AG04450 (cell line): ENCODE data around the gene SPNS3. TPM values are rescaled to one million over a fixed set of nuclear protein-coding genes. Genes with fewer than 3 reads are reported as not detected.

Source experiments
- CTCF ChIA-PET: fragments of 300-600, 350-600 bp; formaldehyde crosslinking; extraction: SDS; loops from one replicate; lab custom pipeline; 2022; ENCODE audit warnings: antibody characterized with exemption, inconsistent platforms; lab: Charles Lee
- POLR2A ChIA-PET: fragments of 350-600 bp; formaldehyde crosslinking; extraction: SDS; loops from one replicate; lab custom pipeline; 2021; ENCODE audit warnings: antibody characterized with exemption, inconsistent platforms; lab: Yijun Ruan, JAX
- DNase-seq: peaks from one replicate; pipeline ENCODE4 v3.0.0-alpha.2; 2011; ENCODE audit warnings: low read depth, low spot score
- H3K27ac ChIP-seq: one replicate; pipeline ENCODE4 v1.5.1; 2012; ENCODE audit warnings: low read depth, low read length, control low read depth
- H3K27me3 ChIP-seq: one replicate; pipeline ENCODE4 v1.6.0; 2012; ENCODE audit warnings: low read length; ENCODE audit not compliant: control insufficient read depth, insufficient read depth
- H3K4me3 ChIP-seq: 2 replicates; pipeline ENCODE4 v1.5.1; 2011; ENCODE audit warnings: mild to moderate bottlenecking, low read depth, low read length, control low read depth
- H3K9me3 ChIP-seq: 2 replicates; pipeline ENCODE4 v1.5.1; 2012; ENCODE audit warnings: low read length; ENCODE audit not compliant: control insufficient read depth, insufficient read depth
- polyA plus RNA-seq: library from polyadenylated mRNA; depleted of rRNA; stranded (reverse); fragments of >200 nt; gene quantifications from 2 replicates; pipeline ENCODE4 v1.2.3, GENCODE V29; 2011
- TF ChIP-seq, protein P1 (sequence below): IDR thresholded peaks from 2 replicates; pipeline ENCODE4 v1.5.1; 2011; ENCODE audit warnings: low read depth, low read length, control low read depth, inconsistent platforms

Gene SPNS3
- polyA plus RNA-seq, 1 experiment: not detected

DNA sequence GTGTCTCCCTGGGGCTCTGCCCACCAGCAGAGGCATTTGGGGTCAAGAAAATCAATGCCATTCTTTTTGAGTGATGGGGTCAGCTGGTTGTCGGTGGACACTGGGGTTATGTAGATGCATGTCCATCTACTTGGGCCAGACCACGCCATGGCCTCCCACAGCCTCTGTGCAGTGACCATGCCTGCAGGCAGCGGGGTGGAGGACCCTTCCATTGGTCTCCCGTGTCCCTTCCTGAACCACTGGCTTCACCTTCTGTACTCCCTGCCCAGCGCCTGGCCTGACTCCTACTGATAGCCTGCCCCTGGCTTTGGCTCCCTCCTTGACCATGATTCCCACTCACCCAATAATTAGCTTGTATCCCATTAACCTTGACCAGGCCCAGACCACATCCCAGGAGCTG lies 28.0 kb upstream of the SPNS3 start:
- ChIA-PET POLR2A (interaction anchor here (0.6 kb wide), 1 partner anchor 206 kb away, joined by 6 read pairs; no protein-coding TSS in a partner anchor), CTCF (interaction anchor here (0.7 to 1.0 kb wide), 2 partner anchors 156 to 210 kb away, joined by 3 read pairs; no protein-coding TSS in a partner anchor)
- Histone ChIP-seq H3K27me3 (no peaks in the 10 kb centered on the region), H3K4me3 (no peak overlapping the region), H3K27ac (no peak overlapping the region), H3K9me3 (no peaks in the 10 kb centered on the region)
- DNase-seq: no peak
- TF ChIP-seq, protein P1, sequence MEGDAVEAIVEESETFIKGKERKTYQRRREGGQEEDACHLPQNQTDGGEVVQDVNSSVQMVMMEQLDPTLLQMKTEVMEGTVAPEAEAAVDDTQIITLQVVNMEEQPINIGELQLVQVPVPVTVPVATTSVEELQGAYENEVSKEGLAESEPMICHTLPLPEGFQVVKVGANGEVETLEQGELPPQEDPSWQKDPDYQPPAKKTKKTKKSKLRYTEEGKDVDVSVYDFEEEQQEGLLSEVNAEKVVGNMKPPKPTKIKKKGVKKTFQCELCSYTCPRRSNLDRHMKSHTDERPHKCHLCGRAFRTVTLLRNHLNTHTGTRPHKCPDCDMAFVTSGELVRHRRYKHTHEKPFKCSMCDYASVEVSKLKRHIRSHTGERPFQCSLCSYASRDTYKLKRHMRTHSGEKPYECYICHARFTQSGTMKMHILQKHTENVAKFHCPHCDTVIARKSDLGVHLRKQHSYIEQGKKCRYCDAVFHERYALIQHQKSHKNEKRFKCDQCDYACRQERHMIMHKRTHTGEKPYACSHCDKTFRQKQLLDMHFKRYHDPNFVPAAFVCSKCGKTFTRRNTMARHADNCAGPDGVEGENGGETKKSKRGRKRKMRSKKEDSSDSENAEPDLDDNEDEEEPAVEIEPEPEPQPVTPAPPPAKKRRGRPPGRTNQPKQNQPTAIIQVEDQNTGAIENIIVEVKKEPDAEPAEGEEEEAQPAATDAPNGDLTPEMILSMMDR: no peak

DNA sequence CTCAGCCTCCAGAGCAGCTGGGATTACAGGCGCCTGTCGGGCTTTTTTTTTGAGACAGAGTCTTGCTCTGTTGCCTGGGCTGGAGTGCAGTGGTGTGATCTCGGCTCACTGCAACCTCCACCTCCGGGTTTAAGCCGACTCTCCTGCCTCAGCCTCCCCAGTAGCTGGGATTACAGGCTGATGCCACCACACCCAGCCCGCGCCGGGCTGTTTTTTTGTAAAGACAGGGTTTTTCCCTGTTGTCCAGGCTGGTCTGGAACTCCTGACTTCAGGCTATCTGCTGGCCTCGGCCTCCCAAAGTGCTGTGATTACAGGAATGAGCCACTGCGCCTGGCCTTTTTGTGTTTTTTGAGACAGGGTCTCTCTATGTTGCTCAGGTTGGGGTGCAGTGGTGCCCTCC lies 27.4 kb upstream of the SPNS3 start:
- H3K9me3 ChIP-seq: no peaks in the 10 kb centered on the region
- DNase-seq: no peak
- ChIA-PET CTCF (interaction anchor here (1.0 to 2.8 kb wide), 2 partner anchors 190 to 207 kb away, joined by 5 to 10 read pairs; no protein-coding TSS in a partner anchor), POLR2A (no interaction called here)
- H3K27me3 ChIP-seq: no peaks in the 10 kb centered on the region
- no peak overlapping the region for H3K27ac ChIP-seq
- no peak overlapping the region for H3K4me3 ChIP-seq
- TF ChIP-seq, protein P1: no peak

DNA sequence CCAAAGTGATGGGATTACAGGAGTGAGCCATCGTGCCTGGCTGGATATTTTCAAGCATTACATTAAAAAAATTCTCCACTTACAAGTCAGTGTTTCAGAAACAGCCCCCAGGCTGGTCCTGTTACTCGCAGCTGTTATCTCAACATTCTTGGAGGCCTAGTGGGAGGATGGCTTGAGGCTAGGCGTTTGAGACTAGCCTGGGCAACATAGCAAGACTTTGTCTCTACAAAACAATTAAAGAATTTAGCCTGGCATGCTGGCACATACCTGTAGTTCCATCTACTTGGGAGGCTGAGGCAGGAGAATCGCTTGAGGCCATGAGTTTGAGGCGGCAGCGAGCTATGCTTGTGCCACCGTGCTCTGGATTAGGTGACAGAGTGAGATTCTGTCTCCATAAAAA lies 26.5 kb upstream of the SPNS3 start:
- Histone ChIP-seq H3K27ac (no peak overlapping the region), H3K27me3 (no peaks in the 10 kb centered on the region), H3K9me3 (no peaks in the 10 kb centered on the region), H3K4me3 (no peak overlapping the region)
- TF ChIP-seq, protein P1: no peak
- ChIA-PET POLR2A (no interaction called here), CTCF (interaction anchor here (0.7 to 2.8 kb wide), 5 partner anchors 92 to 428 kb away, joined by 3 to 10 read pairs (median 5); partner anchors contain the start of gene SPNS2)
- DNase-seq: no peak

DNA sequence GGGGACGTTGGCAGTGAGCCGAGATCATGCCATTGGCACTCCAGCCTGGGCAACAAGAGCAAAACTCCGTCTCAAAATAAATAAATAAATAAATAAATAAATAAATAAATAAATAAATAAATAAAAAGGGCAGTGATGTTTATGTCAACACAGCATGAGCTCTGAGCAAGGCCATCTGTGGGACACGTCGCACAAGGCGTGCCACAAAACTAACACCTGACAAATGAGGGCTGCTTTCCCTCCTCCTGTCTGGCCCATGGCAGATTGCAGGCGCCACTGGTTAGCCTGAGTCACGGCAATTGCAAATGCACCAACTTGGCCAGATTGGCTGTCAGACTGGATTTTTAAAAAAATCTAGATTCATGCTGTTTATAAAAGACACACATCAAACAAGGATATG lies 25.9 kb upstream of the SPNS3 start:
- CTCF ChIA-PET: interaction anchor here (1.3 to 2.8 kb wide), 2 partner anchors 192 to 208 kb away, joined by 5 to 10 read pairs; no protein-coding TSS in a partner anchor
- H3K9me3 ChIP-seq: no peaks in the 10 kb centered on the region
- TF ChIP-seq, protein P1: no peak
- POLR2A ChIA-PET: no interaction called here
- H3K4me3 ChIP-seq: no peak overlapping the region
- no peaks in the 10 kb centered on the region for H3K27me3 ChIP-seq
- no peak for DNase-seq
- H3K27ac ChIP-seq: no peak overlapping the region

DNA sequence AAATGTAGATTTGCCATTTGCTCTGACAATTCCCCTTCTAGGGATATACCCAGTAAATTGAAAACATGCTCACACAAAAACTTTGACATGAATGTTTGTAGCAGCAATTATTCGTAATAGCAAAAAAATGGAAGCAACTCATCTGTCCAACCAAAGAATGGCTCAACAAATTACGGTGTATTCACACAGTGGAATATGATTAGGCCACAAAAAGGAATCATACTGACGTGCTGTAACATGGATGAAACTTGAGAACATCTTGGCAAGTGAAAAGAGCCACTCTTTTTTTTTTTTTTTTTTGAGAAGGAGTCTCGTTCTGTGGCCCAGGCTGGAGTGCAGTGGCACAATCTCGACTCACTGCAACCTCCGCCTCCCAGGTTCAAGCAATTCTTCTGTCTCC lies 24.1 kb upstream of the SPNS3 start:
- TF ChIP-seq, protein P1: no peak
- no peaks in the 10 kb centered on the region for H3K27me3 ChIP-seq
- DNase-seq: no peak
- ChIA-PET POLR2A (no interaction called here), CTCF (interaction anchor here (2.4 to 6.9 kb wide), 2 partner anchors 195 to 210 kb away, joined by 12 to 69 read pairs; no protein-coding TSS in a partner anchor)
- no peaks in the 10 kb centered on the region for H3K9me3 ChIP-seq
- H3K4me3 ChIP-seq: no peak overlapping the region
- no peak overlapping the region for H3K27ac ChIP-seq
